A549 (cell line): ENCODE data around the gene RAB11FIP5. TPM values are rescaled to one million over a fixed set of nuclear protein-coding genes. Genes with fewer than 3 reads are reported as not detected.

Experiments
- ATAC-seq, 2 experiments: fragments of 200-7000 bp in 1 of 2; fragments of >200 bp in 1 of 2; cut with Nextera tagmentation in 1 of 2; cut with Tn5 transposase in 1 of 2; 3 replicates each; pipeline versions ENCODE4 v1.8.0 to v1.9.1; 2018 to 2020; ENCODE audit warnings: mild to moderate bottlenecking in 1 of 2, moderate library complexity in 1 of 2
- CTCF ChIA-PET: fragments of 300-600 bp; sonication (Branson Sonifier 250); formaldehyde crosslinking; extraction: SDS; loops from one replicate; lab custom pipeline; 2021; ENCODE audit warnings: antibody characterized with exemption, inconsistent platforms; lab: Yijun Ruan, JAX
- POLR2A ChIA-PET: fragments of 350-600 bp; formaldehyde crosslinking; extraction: SDS; loops from one replicate; lab custom pipeline; 2021; ENCODE audit warnings: antibody characterized with exemption, inconsistent platforms; lab: Yijun Ruan, JAX
- DNase-seq, 2 experiments: peaks; one replicate each; pipeline versions ENCODE4 v3.0.0 to v3.0.0-alpha.2; 2011 to 2016; ENCODE audit warnings: low read depth in 1 of 2, low spot score in 1 of 2
- FAIRE-seq: peaks from 2 replicates; lab custom pipeline; 2011; peaks lifted over from hg19 to GRCh38; lab: Jason Lieb, UNC
- H3K27ac ChIP-seq, 2 experiments: fragments of >200 bp; sonication (Bioruptor Twin); formaldehyde crosslinking; 3 replicates each; pipeline ENCODE4 v1.5.1; 2016 to 2017
- H3K4me1 ChIP-seq: fragments of >200 bp; sonication (Bioruptor Twin); formaldehyde crosslinking; 3 replicates; pipeline ENCODE4 v1.6.1; 2016
- H3K4me2 ChIP-seq: fragments of >200 bp; sonication (Bioruptor Twin); formaldehyde crosslinking; 3 replicates; pipeline ENCODE4 v1.6.1; 2016
- H3K4me3 ChIP-seq: fragments of >200 bp; sonication (Bioruptor Twin); formaldehyde crosslinking; 3 replicates; pipeline ENCODE4 v1.5.1; 2016
- H3K9me3 ChIP-seq: fragments of >200 bp; sonication (Bioruptor Twin); formaldehyde crosslinking; 3 replicates; pipeline ENCODE4 v1.6.1; 2016
- BCL3 ChIP-seq: fragments of >200 bp; sonication (Bioruptor Twin); formaldehyde crosslinking; IDR thresholded peaks from 3 replicates; pipeline ENCODE4 v1.6.1; 2016
- CHD4 ChIP-seq: fragments of 200-600 bp; sonication (generic); IDR thresholded peaks from 2 replicates; pipeline ENCODE4 v1.6.1; 2016; ENCODE audit warnings: antibody characterized with exemption, mild to moderate bottlenecking, borderline replicate concordance
- CTCF ChIP-seq: fragments of >200 bp; sonication (Bioruptor Twin); formaldehyde crosslinking; IDR thresholded peaks from 3 replicates; pipeline ENCODE4 v1.5.1; 2016
- FOXS1 ChIP-seq: fragments of 250-450 bp; sonication (Bioruptor Pico); IDR thresholded peaks from 2 replicates; pipeline ENCODE4 v1.5.0; 2020; ENCODE audit warnings: mild to moderate bottlenecking, moderate library complexity
- HDAC2 ChIP-seq: fragments of 200-600 bp; sonication (generic); IDR thresholded peaks from 2 replicates; pipeline ENCODE4 v1.6.1; 2016
- HES2 ChIP-seq: fragments of >200 bp; sonication (Bioruptor Twin); formaldehyde crosslinking; IDR thresholded peaks from 2 replicates; pipeline ENCODE4 v1.6.1; 2016
- HOXB13 ChIP-seq: fragments of 250-450 bp; sonication (Bioruptor Pico); IDR thresholded peaks from 2 replicates; pipeline ENCODE4 v1.5.0; 2020; ENCODE audit warnings: low read depth, mild to moderate bottlenecking, moderate library complexity
- JUN ChIP-seq, 2 experiments: fragments of >200 bp; sonication (Bioruptor Twin); formaldehyde crosslinking; IDR thresholded peaks; 2 replicates in 1 of 2; 3 replicates in 1 of 2; pipeline ENCODE4 v1.6.1; 2016 to 2017
- KDM5A ChIP-seq: fragments of 200-600 bp; sonication (generic); IDR thresholded peaks from 2 replicates; pipeline ENCODE4 v1.6.1; 2016; ENCODE audit warnings: antibody characterized with exemption, mild to moderate bottlenecking
- MAFK ChIP-seq: fragments of 450-650 bp; IDR thresholded peaks from 2 replicates; pipeline ENCODE4 v1.6.1; 2014; ENCODE audit not compliant: partially characterized antibody
- MAZ ChIP-seq: fragments of 150-350 bp; IDR thresholded peaks from 2 replicates; pipeline ENCODE4 v1.6.1; 2014; ENCODE audit warnings: antibody characterized with exemption, low read depth, low read length, borderline replicate concordance
- NFE2L2 ChIP-seq: fragments of 150-350 bp; conservative IDR thresholded peaks from 2 replicates; pipeline ENCODE4 v1.6.1; 2014; ENCODE audit warnings: low read length
- NR3C1 ChIP-seq: fragments of >200 bp; sonication (Bioruptor Twin); formaldehyde crosslinking; IDR thresholded peaks from 3 replicates; pipeline ENCODE4 v1.6.1; 2017
- PHF8 ChIP-seq: fragments of 200-600 bp; sonication (generic); IDR thresholded peaks from 2 replicates; pipeline ENCODE4 v1.6.1; 2016; ENCODE audit warnings: low read depth, mild to moderate bottlenecking, antibody characterized with exemption, moderate library complexity, borderline replicate concordance
- POLR2A ChIP-seq: IDR thresholded peaks from 2 replicates; pipeline ENCODE4 v1.6.1; 2012; ENCODE audit warnings: mild to moderate bottlenecking, low read length
- POLR2AphosphoS2 ChIP-seq: conservative IDR thresholded peaks from 2 replicates; pipeline ENCODE4 v1.6.1; 2012; ENCODE audit warnings: low read length, improper control_type of control experiment, inconsistent platforms
- RFX5 ChIP-seq: fragments of 450-650 bp; IDR thresholded peaks from 2 replicates; pipeline ENCODE4 v1.7.1; 2014; ENCODE audit warnings: antibody characterized with exemption, mild to moderate bottlenecking, moderate library complexity
- SMC3 ChIP-seq: fragments of >200 bp; sonication (Bioruptor Twin); formaldehyde crosslinking; IDR thresholded peaks from 3 replicates; pipeline ENCODE4 v1.6.1; 2018; ENCODE audit warnings: inconsistent platforms
- TFCP2L1 ChIP-seq: fragments of 250-450 bp; sonication (Bioruptor Pico); IDR thresholded peaks from 2 replicates; pipeline ENCODE4 v1.5.0; 2021; ENCODE audit warnings: mild to moderate bottlenecking
- TP53 ChIP-seq: fragments of 250-450 bp; sonication (Bioruptor Pico); IDR thresholded peaks from 2 replicates; pipeline ENCODE4 v1.5.0; 2021; ENCODE audit warnings: mild to moderate bottlenecking, moderate library complexity
- ZC3H11A ChIP-seq: fragments of 450-650 bp; IDR thresholded peaks from 2 replicates; pipeline ENCODE4 v1.6.1; 2014; ENCODE audit warnings: antibody characterized with exemption, mild to moderate bottlenecking
- ZFP36 ChIP-seq: fragments of 450-650 bp; IDR thresholded peaks from 2 replicates; pipeline ENCODE4 v1.6.1; 2014; ENCODE audit warnings: borderline replicate concordance; ENCODE audit not compliant: partially characterized antibody
- ZSCAN20 ChIP-seq: fragments of 250-450 bp; sonication (Bioruptor Pico); IDR thresholded peaks from 2 replicates; pipeline ENCODE4 v1.8.0; 2022; ENCODE audit warnings: mild to moderate bottlenecking, moderate library complexity
- WGBS: methylation state at CpG from one replicate; pipeline ENCODE4 v1.1.6; 2017; ENCODE audit errors: missing lambda C conversion rate; 5-methylcytosine and 5-hydroxymethylcytosine counted together
- polyA plus RNA-seq, 4 experiments: library from polyadenylated mRNA; depleted of rRNA in 3 of 4; stranded (reverse); fragments of >200 nt; fragmentation: RNase III in 1 of 4; extraction: RNeasy Plus Mini Kit Qiagen cat#74134 plus additional on column Dnase treatment in 1 of 4; gene quantifications; 2 replicates in 3 of 4; 3 replicates in 1 of 4; pipeline ENCODE4 v1.2.3, GENCODE V29; 2011 to 2017
- TF ChIP-seq, protein P1 (sequence below): IDR thresholded peaks from 2 replicates; pipeline ENCODE4 v1.6.1; 2012; ENCODE audit warnings: low read depth, borderline replicate concordance
- TF ChIP-seq, protein P2 (sequence below): IDR thresholded peaks from 2 replicates; pipeline ENCODE4 v1.6.1; 2012
- TF ChIP-seq, protein P3 (sequence below): fragments of 200-600 bp; sonication (generic); IDR thresholded peaks from 2 replicates; pipeline ENCODE4 v1.6.1; 2016; ENCODE audit warnings: antibody characterized with exemption, mild to moderate bottlenecking, moderate library complexity

The RAB11FIP5 gene
- polyA plus RNA-seq, 2 of the 4 experiments (the other 2 are of a cell fraction), result 21.6 to 21.8 TPM

DNA sequence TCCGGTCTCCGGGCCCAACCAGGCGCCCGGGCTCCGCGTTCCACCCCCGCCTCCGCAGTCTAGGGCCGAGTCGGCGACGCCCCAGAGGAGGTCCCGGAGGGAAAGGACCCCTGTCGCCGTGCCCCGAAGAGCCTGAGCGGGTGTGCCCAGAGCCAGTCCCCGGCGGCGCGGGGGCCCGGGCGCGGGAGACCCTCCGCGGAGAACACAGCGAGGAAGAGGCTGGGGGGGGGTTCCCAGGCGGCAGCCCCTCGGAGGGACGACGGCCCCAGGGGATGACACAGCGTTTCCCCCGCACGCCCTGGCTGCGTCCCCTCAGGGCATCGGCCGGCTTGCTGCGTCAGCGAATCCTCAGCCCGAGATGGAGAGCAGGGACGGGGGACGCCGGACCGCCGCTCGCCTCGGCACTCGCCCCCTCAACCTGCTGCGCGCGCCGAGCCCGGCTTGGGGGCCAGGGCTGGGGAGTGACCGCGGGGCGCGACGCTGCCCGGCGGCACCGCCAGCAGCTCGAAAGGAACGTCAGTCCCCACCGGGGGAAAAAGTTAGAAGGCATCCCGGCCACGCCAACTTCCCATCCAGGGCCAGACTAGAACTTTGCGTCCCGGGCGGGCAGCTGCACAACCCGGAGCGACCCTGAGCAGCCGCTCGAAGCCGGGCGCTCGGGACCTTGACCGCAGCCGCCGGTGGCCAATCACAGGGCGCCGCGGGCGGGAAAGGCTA, 41.9 kb downstream of the RAB11FIP5 start:
- FAIRE-seq, result no peak
- WGBS, result 1% methylated on average over 30 of the region's 83 CpGs
- Histone ChIP-seq H3K4me3 (peak overlapping the region; percentile 79), H3K27ac (peak overlapping the region; percentile 87 to 93), H3K4me1 (peaks cover 29% of the 10 kb centered on the region), H3K4me2 (peak overlapping the region; percentile 96), H3K9me3 (no peaks in the 10 kb centered on the region)
- ChIA-PET POLR2A (interaction anchor here (0.9 to 1.6 kb wide), 5 partner anchors 9 to 163 kb away, joined by 3 to 11 read pairs (median 6); partner anchors contain the start of genes CCT7 and RAB11FIP5), CTCF (interaction anchor here (1.0 to 7.5 kb wide), 4 partner anchors 12 to 98 kb away, joined by 3 to 90 read pairs (median 4); no protein-coding TSS in a partner anchor)
- TF ChIP-seq, protein P1, sequence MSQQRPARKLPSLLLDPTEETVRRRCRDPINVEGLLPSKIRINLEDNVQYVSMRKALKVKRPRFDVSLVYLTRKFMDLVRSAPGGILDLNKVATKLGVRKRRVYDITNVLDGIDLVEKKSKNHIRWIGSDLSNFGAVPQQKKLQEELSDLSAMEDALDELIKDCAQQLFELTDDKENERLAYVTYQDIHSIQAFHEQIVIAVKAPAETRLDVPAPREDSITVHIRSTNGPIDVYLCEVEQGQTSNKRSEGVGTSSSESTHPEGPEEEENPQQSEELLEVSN, result peak; percentile 87
- peak; percentile 24; the same call in 1 of the 2 replicates for TF ChIP-seq NFE2L2
- no peak for TF ChIP-seq CHD4
- peak; percentile 48 for TF ChIP-seq POLR2A
- no peak for TF ChIP-seq HDAC2
- TF ChIP-seq SMC3, result 0 out of 3 replicates have a peak, but pooled peaks have one; percentile 7
- peak; percentile 98 for TF ChIP-seq MAFK
- TF ChIP-seq KDM5A, result no peak
- TF ChIP-seq, all 56 proteins: peak for 5
- DNase-seq (peak in 1 of 2 experiments; percentile 18), ATAC-seq (peak; percentile 31 to 56)

DNA sequence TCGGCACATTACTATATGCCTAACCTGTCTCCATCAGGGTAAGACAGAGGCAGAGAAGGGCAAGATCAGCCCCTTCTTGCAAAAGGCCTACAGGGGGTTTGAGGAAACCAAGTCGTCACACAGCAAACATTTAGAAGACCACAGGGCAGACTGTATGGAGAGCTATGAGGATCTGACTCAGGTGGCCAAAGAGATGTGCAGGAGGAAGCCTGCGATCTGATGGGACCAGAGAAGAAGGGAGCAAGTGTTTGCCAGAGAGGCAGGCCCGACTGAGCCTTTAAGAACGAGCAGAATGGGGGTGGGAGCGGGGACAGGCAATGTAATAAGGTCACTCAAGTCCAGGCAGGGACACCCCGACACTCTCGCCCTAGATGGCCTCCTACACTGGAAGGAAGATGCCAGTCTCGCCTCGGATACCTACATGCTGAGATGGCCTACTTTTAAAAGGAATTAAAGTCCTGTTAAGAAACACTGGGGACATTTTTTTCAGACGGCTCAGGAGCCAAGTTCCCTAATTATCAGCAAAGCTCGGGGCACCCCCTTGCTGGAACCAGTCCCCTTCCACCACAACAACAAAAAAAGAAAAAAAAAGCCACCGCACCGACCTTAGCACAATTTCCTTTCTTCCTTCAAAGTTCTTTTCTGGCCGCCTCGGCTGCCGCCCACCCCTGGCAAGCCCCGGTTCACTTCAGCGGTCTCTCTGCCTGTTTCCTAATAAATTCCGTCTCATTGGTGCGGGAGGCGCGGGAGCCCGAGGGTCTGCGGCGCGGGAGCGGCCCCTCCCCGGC, 42.7 kb downstream of the RAB11FIP5 start:
- H3K27ac ChIP-seq, result peak overlapping the region; percentile 87 to 93
- no peaks in the 10 kb centered on the region for H3K9me3 ChIP-seq
- DNase-seq (no peak), FAIRE-seq (no peak), ATAC-seq (no peak)
- CTCF ChIA-PET, result interaction anchor here (0.9 to 1.4 kb wide), 3 partner anchors 11 to 78 kb away, joined by 3 to 4 read pairs (median 3); no protein-coding TSS in a partner anchor
- H3K4me2 ChIP-seq, result peak overlapping the region; percentile 96
- WGBS, result 14% methylated on average over 29 of the region's 29 CpGs
- POLR2A ChIA-PET, result no interaction called here
- H3K4me1 ChIP-seq, result peaks cover 37% of the 10 kb centered on the region
- peak overlapping the region; percentile 79 for H3K4me3 ChIP-seq
- TF ChIP-seq PHF8 (no peak), POLR2AphosphoS2 (no peak), ZSCAN20 (no peak), TFCP2L1 (CRISPR knock-in tag) (no peak), ZFP36 (no peak), MAZ (no peak), TP53 (no peak), ZC3H11A (no peak), CTCF (no peak), HOXB13 (CRISPR knock-in tag) (no peak), FOXS1 (CRISPR knock-in tag) (no peak), RFX5 (no peak), HES2 (no peak), NR3C1 (no peak), BCL3 (no peak), CHD4 (no peak), JUN (IDR thresholded peaks at IDR 0.05) (no peak)
- TF ChIP-seq, protein P1, result no peak
- TF ChIP-seq, protein P2, sequence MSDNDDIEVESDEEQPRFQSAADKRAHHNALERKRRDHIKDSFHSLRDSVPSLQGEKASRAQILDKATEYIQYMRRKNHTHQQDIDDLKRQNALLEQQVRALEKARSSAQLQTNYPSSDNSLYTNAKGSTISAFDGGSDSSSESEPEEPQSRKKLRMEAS, result no peak
- TF ChIP-seq, protein P3, sequence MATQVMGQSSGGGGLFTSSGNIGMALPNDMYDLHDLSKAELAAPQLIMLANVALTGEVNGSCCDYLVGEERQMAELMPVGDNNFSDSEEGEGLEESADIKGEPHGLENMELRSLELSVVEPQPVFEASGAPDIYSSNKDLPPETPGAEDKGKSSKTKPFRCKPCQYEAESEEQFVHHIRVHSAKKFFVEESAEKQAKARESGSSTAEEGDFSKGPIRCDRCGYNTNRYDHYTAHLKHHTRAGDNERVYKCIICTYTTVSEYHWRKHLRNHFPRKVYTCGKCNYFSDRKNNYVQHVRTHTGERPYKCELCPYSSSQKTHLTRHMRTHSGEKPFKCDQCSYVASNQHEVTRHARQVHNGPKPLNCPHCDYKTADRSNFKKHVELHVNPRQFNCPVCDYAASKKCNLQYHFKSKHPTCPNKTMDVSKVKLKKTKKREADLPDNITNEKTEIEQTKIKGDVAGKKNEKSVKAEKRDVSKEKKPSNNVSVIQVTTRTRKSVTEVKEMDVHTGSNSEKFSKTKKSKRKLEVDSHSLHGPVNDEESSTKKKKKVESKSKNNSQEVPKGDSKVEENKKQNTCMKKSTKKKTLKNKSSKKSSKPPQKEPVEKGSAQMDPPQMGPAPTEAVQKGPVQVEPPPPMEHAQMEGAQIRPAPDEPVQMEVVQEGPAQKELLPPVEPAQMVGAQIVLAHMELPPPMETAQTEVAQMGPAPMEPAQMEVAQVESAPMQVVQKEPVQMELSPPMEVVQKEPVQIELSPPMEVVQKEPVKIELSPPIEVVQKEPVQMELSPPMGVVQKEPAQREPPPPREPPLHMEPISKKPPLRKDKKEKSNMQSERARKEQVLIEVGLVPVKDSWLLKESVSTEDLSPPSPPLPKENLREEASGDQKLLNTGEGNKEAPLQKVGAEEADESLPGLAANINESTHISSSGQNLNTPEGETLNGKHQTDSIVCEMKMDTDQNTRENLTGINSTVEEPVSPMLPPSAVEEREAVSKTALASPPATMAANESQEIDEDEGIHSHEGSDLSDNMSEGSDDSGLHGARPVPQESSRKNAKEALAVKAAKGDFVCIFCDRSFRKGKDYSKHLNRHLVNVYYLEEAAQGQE, result no peak
- TF ChIP-seq, all 56 proteins: peak for 0
